HUDEP-2 (cell line): Measurements from ENCODE around the gene GRIN2C.

ENCODE experiments used
- DNase-seq, 76 experiments: peaks; one replicate each; lab custom pipeline; 2025; ENCODE audit not compliant: unreplicated experiment in 76 of 76; lab: John Stamatoyannopoulos, UW

Gene GRIN2C

GRCh38 chr17:74824961-74825627, 34.6 kb downstream of the GRIN2C start:
- DNase-seq, result no peak

- DNase-seq, result no peak
Measured at GRCh38 chr17:74822939-74823367, 36.7 kb downstream of the GRIN2C start.

GRCh38 chr17:74822335-74822938, 37.2 kb downstream of the GRIN2C start:
- DNase-seq, result no peak

GRCh38 chr17:74821655-74822334, 37.9 kb downstream of the GRIN2C start:
- DNase-seq, result no peak

GRCh38 chr17:74819801-74820436, 39.8 kb downstream of the GRIN2C start:
- no peak for DNase-seq

GRCh38 chr17:74818291-74818938, 41.3 kb downstream of the GRIN2C start:
- no peak for DNase-seq

GRCh38 chr17:74816905-74817620, 42.6 kb downstream of the GRIN2C start:
- no peak for DNase-seq

GRCh38 chr17:74815550-74816370, 43.9 kb downstream of the GRIN2C start:
- peak in 8 of 76 experiments; percentile 2 to 33 (median 8) for DNase-seq

GRCh38 chr17:74815067-74815466, 44.6 kb downstream of the GRIN2C start:
- DNase-seq, result no peak

GRCh38 chr17:74814453-74814852, 45.2 kb downstream of the GRIN2C start:
- DNase-seq, result no peak

- DNase-seq, result no peak
Measured at GRCh38 chr17:74812109-74813009, 47.3 kb downstream of the GRIN2C start.

GRCh38 chr17:74810699-74811485, 48.8 kb downstream of the GRIN2C start:
- no peak for DNase-seq

GRCh38 chr17:74808714-74809430, 50.8 kb downstream of the GRIN2C start:
- no peak for DNase-seq

- no peak for DNase-seq
Measured at GRCh38 chr17:74807925-74808324, 51.8 kb downstream of the GRIN2C start.

GRCh38 chr17:74807441-74807840, 52.2 kb downstream of the GRIN2C start:
- DNase-seq, result no peak

- DNase-seq, result no peak
Measured at GRCh38 chr17:74806334-74806733, 53.4 kb downstream of the GRIN2C start.

GRCh38 chr17:74805591-74805991, 54.1 kb downstream of the GRIN2C start:
- DNase-seq, result peak in 1 of 76 experiments; percentile 7
